ENCODE measurements around the gene MMP1. TPM values are rescaled to one million over a fixed set of nuclear protein-coding genes. Genes with fewer than 3 reads are reported as not detected.

MMP1 gene
- polyA plus RNA-seq, 1 donor, result 0.23 TPM

GRCh38 chr11:102806296-102806695 lies 8.3 kb upstream of the MMP1 start:
- DNase-seq, result no peak

GRCh38 chr11:102802341-102802740 lies 4.4 kb upstream of the MMP1 start:
- no peak for DNase-seq

GRCh38 chr11:102800767-102801166 lies 2.8 kb upstream of the MMP1 start:
- no peak for DNase-seq

GRCh38 chr11:102799681-102800340 lies 1.9 kb upstream of the MMP1 start:
- no peak for DNase-seq

GRCh38 chr11:102794382-102794781 lies 3.6 kb downstream of the MMP1 start:
- no peak for DNase-seq

- no peak for DNase-seq
Observed at GRCh38 chr11:102793677-102794290, 4.2 kb downstream of the MMP1 start.

GRCh38 chr11:102792604-102793003 lies 5.4 kb downstream of the MMP1 start:
- no peak for DNase-seq

GRCh38 chr11:102791271-102792036 lies 6.5 kb downstream of the MMP1 start:
- no peak for DNase-seq

GRCh38 chr11:102788334-102788995 lies 9.5 kb downstream of the MMP1 start:
- DNase-seq, result no peak

- no peak for DNase-seq
Observed at GRCh38 chr11:102784380-102784779, 13.6 kb downstream of the MMP1 start.

GRCh38 chr11:102783720-102784119 lies 14.2 kb downstream of the MMP1 start:
- DNase-seq, result no peak

- no peak for DNase-seq
Observed at GRCh38 chr11:102783016-102783415, 14.9 kb downstream of the MMP1 start.

- DNase-seq, result no peak
Observed at GRCh38 chr11:102781676-102782075, 16.3 kb downstream of the MMP1 start.

GRCh38 chr11:102780491-102780918 lies 17.5 kb downstream of the MMP1 start, which contains the start of gene MMP10:
MMP10 (minus strand) TSS chr11:102780628; CDS start chr11:102780591, 37 bp downstream.
- DNase-seq, result no peak

- DNase-seq, result no peak
Observed at GRCh38 chr11:102776454-102776853, 21.5 kb downstream of the MMP1 start.

- no peak for DNase-seq
Observed at GRCh38 chr11:102773386-102773785, 24.6 kb downstream of the MMP1 start.

- no peak for DNase-seq
Observed at GRCh38 chr11:102771351-102771750, 26.6 kb downstream of the MMP1 start.

- no peak for DNase-seq
Observed at GRCh38 chr11:102770191-102770590, 27.8 kb downstream of the MMP1 start.

- DNase-seq, result no peak
Observed at GRCh38 chr11:102767800-102768199, 30.2 kb downstream of the MMP1 start.

GRCh38 chr11:102763440-102763839 lies 34.5 kb downstream of the MMP1 start:
- DNase-seq, result no peak

GRCh38 chr11:102762361-102762767 lies 35.6 kb downstream of the MMP1 start:
- no peak for DNase-seq

- no peak for DNase-seq
Observed at GRCh38 chr11:102761646-102762238, 36.2 kb downstream of the MMP1 start.
